SW 1271 (cell line): ENCODE data around the gene UBAP2.
A peak's percentile ranks its signal among the peaks of the same experiment; 100 is the strongest.

Source experiments
- DNase-seq, 2 experiments: peaks; one replicate each; lab custom pipeline; 2025; lab: John Stamatoyannopoulos, UW

UBAP2 gene

GRCh38 chr9:34048727-34049629 lies at the start of gene UBAP2:
Gene UBAP2, minus strand, starts transcription at chr9:34048887. Its CDS starts 31,739 bp downstream, at chr9:34017148.
- peak; percentile 83 to 92 for DNase-seq

DNA sequence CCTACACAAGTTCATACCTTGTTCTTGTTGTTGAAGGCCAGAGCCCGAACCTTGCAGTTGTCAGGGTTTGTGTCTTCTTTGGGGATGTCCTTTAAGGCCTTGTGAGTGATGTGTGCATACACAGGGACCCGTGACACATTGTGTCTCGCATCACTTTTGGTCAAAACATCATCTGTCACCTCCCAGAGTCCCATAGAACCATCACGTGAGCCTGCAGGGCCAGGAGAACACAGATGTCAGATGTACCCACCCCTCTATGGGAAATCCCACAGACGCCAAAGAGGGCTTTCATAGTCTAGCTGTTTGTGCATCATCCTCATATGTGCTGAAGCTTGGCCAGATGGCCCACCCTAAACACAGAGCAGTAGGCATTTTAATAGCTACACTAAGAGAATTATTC lies 49.6 kb upstream of the UBAP2 start:
- no peak for DNase-seq

- no peak for DNase-seq
Measured at GRCh38 chr9:34097865-34098264, 49.2 kb upstream of the UBAP2 start.

GRCh38 chr9:34096751-34097150 lies 48.1 kb upstream of the UBAP2 start:
- no peak for DNase-seq

- DNase-seq = no peak
Measured at GRCh38 chr9:34093578-34093977, 44.9 kb upstream of the UBAP2 start.

DNA sequence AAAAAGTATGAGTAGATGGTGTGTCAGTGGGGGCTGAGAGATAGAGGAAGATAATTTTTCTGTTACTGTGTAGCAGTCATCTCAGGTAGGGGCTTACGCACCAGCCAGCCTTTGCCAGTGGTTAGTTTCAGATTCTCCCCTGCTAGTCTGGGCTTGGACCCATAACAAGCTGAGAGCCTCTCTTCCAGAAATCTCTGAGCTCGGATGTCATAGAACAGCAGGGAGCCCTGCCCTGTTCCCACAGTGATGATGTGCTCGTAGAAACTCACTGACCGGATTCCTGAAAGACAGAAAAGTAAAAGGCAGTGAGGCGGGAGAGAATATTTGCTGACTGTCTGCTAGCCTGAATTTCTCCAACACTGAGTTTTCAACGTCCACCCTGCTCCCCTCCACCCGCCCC lies 40.6 kb upstream of the UBAP2 start:
- DNase-seq = no peak

DNA sequence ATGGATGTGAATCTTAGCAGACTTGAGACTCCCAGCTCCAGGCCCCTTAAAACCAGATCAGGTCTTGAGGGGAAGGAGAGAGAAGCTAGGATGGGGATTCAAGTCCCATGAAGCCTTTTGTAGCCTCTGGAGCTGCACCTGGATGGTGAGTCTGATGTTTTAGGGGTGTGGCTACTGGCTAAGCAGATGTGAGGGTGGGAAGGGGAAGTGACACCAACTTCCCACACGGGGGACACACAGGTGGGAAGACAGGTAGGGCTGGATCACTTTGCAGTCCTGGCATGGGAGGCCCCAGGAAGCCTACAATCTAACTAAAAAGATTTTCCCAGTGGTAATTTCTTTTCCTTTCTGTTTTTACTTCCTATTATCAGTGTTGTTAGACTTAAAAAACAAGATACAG lies 38.7 kb upstream of the UBAP2 start:
- DNase-seq = no peak

GRCh38 chr9:34086864-34087263 lies 38.2 kb upstream of the UBAP2 start:
- DNase-seq = no peak

DNA sequence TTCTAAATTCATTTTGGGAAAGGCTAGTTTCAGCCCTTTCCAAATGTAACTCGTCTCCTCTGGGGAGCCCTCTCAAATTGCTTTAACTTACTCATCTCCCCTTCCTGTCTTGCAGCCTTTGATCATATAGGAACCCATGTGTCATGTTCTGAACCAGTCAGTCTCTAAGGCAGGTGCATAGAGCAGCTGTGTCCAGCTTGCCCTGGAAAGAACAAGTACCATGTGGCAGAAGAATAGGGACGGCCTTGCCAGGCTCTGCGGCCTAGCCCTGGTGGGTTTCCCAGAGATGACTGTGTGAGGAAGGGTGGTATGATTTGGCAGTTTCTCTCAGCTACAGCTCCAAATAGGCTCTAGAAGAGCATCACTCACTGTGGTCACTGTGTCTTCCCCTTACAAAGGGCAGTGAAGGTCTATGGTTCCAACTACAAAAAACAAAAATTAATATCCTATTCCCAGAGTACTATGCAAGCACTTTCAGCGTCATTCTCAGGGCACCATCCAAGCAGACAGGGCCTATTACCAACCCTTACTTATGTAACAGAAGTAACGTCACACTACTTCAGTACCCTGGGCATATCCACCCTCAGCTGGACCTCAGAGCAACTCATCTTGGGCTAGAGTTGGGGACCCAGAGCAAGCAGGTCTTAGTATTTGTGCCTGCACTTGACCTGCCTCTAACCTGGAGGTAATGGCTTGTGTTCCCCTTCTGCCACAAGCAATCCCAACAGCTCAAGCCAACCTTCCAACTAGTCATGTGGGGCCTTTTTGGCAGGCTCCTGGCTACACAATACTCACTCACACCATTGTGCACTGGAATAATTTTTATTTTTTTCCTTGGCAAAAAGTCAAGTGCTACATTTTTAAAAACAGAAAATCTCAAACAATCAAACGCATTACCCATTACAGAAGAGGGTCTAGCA lies 37.2 kb upstream of the UBAP2 start:
- DNase-seq = no peak

- DNase-seq = no peak
Measured at GRCh38 chr9:34084562-34084961, 35.9 kb upstream of the UBAP2 start.

DNA sequence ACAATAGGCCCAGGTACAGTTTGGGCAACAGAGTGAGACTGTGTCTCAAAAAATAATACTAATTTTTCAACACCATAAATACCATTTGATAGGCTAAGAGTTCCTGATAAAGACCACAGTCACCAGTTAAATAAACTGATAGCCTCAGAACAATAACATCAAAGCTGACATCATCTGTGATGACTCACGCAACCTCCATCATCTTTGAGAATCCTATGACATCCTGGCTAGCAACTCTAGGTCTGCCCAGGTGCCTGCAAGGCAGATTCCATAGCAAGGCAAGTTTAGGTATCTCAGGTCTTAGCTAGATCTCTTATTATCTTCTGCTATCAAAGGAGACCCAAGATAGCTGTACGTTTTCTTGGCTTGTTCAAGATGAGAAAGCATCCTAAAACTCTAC lies 30.5 kb upstream of the UBAP2 start:
- DNase-seq = no peak

DNA sequence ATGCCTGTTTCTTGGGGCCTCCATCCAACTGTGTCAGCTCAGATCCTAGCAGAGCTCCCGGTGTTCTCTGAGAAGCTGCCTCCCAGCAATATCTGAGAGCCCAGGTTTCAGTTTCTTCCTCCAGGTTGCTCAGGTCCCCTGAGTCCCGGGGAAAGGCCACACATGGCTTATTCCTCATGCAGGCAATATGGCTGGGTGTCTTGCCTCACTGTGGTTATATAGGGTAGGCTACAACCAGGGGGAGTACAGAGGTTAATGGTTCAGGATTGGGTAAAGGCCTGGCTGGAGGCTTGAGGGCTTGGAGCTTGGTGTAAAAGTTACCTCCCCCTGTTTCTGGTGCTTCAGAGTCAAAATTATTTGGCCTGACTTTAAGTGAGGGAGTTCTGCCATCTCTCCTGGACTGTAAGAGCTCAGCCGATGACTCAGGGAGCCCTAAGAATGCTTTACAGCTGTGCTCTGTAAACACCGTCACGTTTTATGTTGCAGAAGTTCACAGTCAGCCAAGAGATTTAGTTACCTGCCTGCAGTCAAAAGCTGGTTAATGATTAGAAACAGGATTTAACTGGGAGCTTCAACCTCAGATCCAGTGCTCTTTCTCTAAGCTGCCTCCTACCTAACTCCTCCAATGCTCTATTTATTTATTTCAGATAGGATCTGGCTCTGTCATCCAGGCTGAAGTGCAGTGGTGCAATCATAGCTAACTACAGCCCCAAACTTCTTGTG lies 24.3 kb upstream of the UBAP2 start:
- no peak for DNase-seq

DNA sequence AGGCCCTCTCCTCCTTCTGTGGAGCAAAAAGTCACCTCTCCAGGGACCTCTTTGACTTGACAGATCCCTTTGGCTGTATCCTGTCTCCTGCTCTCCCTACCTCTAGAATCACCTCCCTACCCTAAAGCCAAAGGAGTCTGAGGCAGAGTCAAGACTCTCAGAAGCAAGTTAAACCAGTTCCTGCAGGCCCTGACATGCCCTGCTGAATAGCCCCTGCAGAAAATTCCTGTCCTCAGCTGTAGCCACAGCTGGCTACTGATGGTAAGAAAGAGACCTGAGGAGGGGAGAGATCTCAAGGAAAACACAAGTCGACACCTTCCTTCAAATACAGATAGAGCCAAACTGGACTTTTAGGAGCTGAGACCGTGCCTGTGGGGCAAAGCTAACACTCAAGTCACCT lies 23.7 kb upstream of the UBAP2 start:
- DNase-seq = no peak

- DNase-seq = no peak
Measured at GRCh38 chr9:34070606-34071324, 22.1 kb upstream of the UBAP2 start.

GRCh38 chr9:34069831-34070230 lies 21.1 kb upstream of the UBAP2 start:
- DNase-seq = no peak

- DNase-seq = no peak
Measured at GRCh38 chr9:34065541-34065940, 16.9 kb upstream of the UBAP2 start.

DNA sequence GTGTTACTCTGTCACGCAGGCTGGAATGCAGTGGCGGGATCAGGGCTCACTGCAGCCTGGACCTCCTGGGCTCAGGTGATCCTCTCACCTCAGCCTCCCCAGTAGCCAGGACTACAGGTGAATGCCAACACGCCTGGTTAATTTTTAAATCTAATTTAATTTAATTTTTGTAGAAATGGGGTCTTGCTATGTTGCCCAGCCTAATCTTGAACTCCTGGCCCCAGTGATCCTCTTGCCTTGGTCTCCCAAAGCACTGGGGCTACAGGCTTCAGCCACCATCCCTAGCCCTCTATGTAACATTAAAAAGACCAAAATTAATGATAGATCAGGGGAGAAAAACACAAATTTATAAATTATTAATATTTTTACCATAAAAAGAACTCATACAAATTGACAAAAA lies 11.3 kb upstream of the UBAP2 start:
- no peak for DNase-seq

DNA sequence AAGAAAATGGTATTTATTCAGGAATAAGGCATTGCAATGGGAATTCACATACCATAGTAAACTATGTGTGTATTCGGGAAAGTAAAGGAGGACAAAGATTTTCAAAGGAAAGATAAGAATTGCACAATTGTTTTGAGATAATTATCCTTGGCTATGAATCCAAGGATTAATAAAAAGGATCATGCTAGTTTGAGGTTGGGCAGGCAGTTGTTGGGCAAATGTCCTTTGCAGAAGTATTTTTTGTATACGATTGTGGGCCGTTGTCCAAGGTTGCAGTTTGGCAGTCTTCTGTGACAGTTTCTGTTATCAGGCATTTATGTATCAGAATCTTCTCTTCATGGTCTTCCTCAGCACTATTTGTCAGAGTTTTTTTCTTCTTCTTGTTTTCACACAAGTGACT lies 10.6 kb upstream of the UBAP2 start:
- DNase-seq = no peak

- no peak for DNase-seq
Measured at GRCh38 chr9:34049630-34050384, 1.1 kb upstream of the UBAP2 start.

- peak in 1 of 2 experiments; percentile 26 for DNase-seq
Measured at GRCh38 chr9:34047864-34048726, 592 bp downstream of the UBAP2 start.
